ENCODE results near the gene SH3PXD2A.
A peak's percentile ranks its signal among the peaks of the same experiment; 100 is the strongest.

The SH3PXD2A gene

GRCh38 chr10:103791291-103791690 lies 64.1 kb downstream of the SH3PXD2A start (continued):
- no peak for TF ChIP-seq ZNF24 (tag by site-specific recombination; IDR thresholded peaks at IDR 0.05)

GRCh38 chr10:103790580-103790979 lies 64.8 kb downstream of the SH3PXD2A start:
- CTCF ChIA-PET, result no interaction called here
- POLR2A ChIA-PET, result no interaction called here
- Histone ChIP-seq H3K9me3 (ENCODE audit: control insufficient read depth, insufficient read depth, low read depth, low read length) (no peaks in the 10 kb centered on the region), H3K4me1 (ENCODE audit: control insufficient read depth, insufficient read depth, low read length) (peaks cover 4% of the 10 kb centered on the region; the same call in 1 of the 2 replicates), H3K36me3 (ENCODE audit: control insufficient read depth in 2 of 2, insufficient read depth in 1 of 2, low read length in 2 of 2) (peaks cover 0 to 3% of the 10 kb centered on the region in 2 experiments; a peak in 1 of 3 replicates), H3K4me3 (ENCODE audit: low read depth, low read length) (no peak overlapping the region), H3K27ac (ENCODE audit: extremely low read depth, low read depth, low read length) (no peak overlapping the region)
- TF ChIP-seq ZNF544 (tag by site-specific recombination; IDR thresholded peaks at IDR 0.05) (no peak), ZNF398 (tag by site-specific recombination; IDR thresholded peaks at IDR 0.05) (no peak), ZNF23 (tag by site-specific recombination; IDR thresholded peaks at IDR 0.05; ENCODE audit: borderline replicate concordance) (peak; percentile 74; the same call in 1 of the 2 replicates), ZNF223 (tag by site-specific recombination; IDR thresholded peaks at IDR 0.05) (no peak), ZBTB17 (tag by site-specific recombination; IDR thresholded peaks at IDR 0.05) (peak; percentile 93), ZNF610 (tag by site-specific recombination; IDR thresholded peaks at IDR 0.05; ENCODE audit: borderline replicate concordance) (no peak)

GRCh38 chr10:103789771-103790201 lies 65.6 kb downstream of the SH3PXD2A start:
- ChIA-PET CTCF (interaction anchor here (0.6 to 1.0 kb wide), 3 partner anchors 13 to 155 kb away, joined by 3 to 6 read pairs (median 4); no protein-coding TSS in a partner anchor), POLR2A (no interaction called here)
- TF ChIP-seq BCL11B (tag by site-specific recombination; IDR thresholded peaks at IDR 0.05; ENCODE audit: low read depth) (no peak), ZNF600 (tag by site-specific recombination; IDR thresholded peaks at IDR 0.05) (peak; percentile 60; the same call in 1 of the 2 replicates), ZNF2 (tag by site-specific recombination; IDR thresholded peaks at IDR 0.05) (no peak), HOXD13 (CRISPR knock-in tag; IDR thresholded peaks at IDR 0.05; ENCODE audit: borderline replicate concordance) (no peak), ZNF785 (tag by site-specific recombination; IDR thresholded peaks at IDR 0.05) (no peak), SCRT1 (tag by site-specific recombination; IDR thresholded peaks at IDR 0.05; ENCODE audit: borderline replicate concordance) (no peak)
- peaks cover 4% of the 10 kb centered on the region; the same call in 1 of the 2 replicates for H3K4me1 ChIP-seq (ENCODE audit: control insufficient read depth, insufficient read depth, low read length)
- H3K4me3 ChIP-seq (ENCODE audit: low read depth, low read length), result no peak overlapping the region
- no peaks in the 10 kb centered on the region for H3K9me3 ChIP-seq (ENCODE audit: control insufficient read depth, insufficient read depth, low read depth, low read length)
- peaks cover 0 to 3% of the 10 kb centered on the region in 2 experiments; a peak in 1 of 3 replicates for H3K36me3 ChIP-seq (ENCODE audit: control insufficient read depth in 2 of 2, insufficient read depth in 1 of 2, low read length in 2 of 2)
- H3K27ac ChIP-seq (ENCODE audit: extremely low read depth, low read depth, low read length), result no peak overlapping the region

- H3K4me3 ChIP-seq (ENCODE audit: low read depth, low read length), result no peak overlapping the region
Observed at GRCh38 chr10:103789161-103789560, 66.2 kb downstream of the SH3PXD2A start.

More at GRCh38 chr10:103789161-103789560, 66.2 kb downstream of the SH3PXD2A start:
- Histone ChIP-seq H3K4me1 (ENCODE audit: control insufficient read depth, insufficient read depth, low read length) (peaks cover 4% of the 10 kb centered on the region; the same call in 1 of the 2 replicates), H3K9me3 (ENCODE audit: control insufficient read depth, insufficient read depth, low read depth, low read length) (no peaks in the 10 kb centered on the region), H3K27ac (ENCODE audit: extremely low read depth, low read depth, low read length) (no peak overlapping the region), H3K36me3 (ENCODE audit: control insufficient read depth in 2 of 2, insufficient read depth in 1 of 2, low read length in 2 of 2) (peaks cover 0 to 3% of the 10 kb centered on the region in 2 experiments; a peak in 1 of 3 replicates)
- ChIA-PET POLR2A (no interaction called here), CTCF (interaction anchor here (0.5 to 1.0 kb wide), 4 partner anchors 12 to 80 kb away, joined by 3 to 6 read pairs (median 4); no protein-coding TSS in a partner anchor)
- TF ChIP-seq ZNF341 (tag by site-specific recombination; IDR thresholded peaks at IDR 0.05; ENCODE audit: low read depth) (no peak), PBX3 (CRISPR knock-in tag; IDR thresholded peaks at IDR 0.05) (no peak), ZNF555 (tag by site-specific recombination; conservative IDR thresholded peaks at IDR 0.05) (no peak), ZNF548 (tag by site-specific recombination; IDR thresholded peaks at IDR 0.05) (0 out of 2 replicates have a peak, but pooled peaks have one; percentile 32), YY2 (tag by site-specific recombination; IDR thresholded peaks at IDR 0.05) (no peak), ZNF660 (tag by site-specific recombination; IDR thresholded peaks at IDR 0.05) (no peak), ZEB2 (tag by site-specific recombination; IDR thresholded peaks at IDR 0.05) (no peak)
